ENCODE data around the gene GLRX5.

DNA sequence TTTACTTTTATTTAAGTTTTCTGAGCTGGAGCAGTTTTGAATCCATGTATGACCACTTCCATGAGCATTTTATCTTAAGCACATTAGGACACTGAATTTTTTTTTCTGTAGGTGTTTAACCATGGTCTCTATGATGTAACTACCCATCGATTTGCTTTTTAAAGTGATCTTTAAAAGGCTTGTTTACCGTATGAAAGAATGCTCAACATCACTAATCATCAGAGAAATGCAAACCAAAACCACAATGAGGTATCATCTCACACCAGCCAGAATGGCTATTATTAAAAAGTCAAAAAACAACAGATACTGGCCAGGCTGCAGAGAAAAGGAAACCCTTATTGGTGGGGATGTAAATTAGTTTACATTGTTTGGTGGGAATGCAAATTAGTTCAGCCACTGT is 23.0 kb downstream of the GLRX5 start:
- TF ChIP-seq POLR2A (IDR thresholded peaks at IDR 0.05) = no peak
- TF ChIP-seq, protein P1, sequence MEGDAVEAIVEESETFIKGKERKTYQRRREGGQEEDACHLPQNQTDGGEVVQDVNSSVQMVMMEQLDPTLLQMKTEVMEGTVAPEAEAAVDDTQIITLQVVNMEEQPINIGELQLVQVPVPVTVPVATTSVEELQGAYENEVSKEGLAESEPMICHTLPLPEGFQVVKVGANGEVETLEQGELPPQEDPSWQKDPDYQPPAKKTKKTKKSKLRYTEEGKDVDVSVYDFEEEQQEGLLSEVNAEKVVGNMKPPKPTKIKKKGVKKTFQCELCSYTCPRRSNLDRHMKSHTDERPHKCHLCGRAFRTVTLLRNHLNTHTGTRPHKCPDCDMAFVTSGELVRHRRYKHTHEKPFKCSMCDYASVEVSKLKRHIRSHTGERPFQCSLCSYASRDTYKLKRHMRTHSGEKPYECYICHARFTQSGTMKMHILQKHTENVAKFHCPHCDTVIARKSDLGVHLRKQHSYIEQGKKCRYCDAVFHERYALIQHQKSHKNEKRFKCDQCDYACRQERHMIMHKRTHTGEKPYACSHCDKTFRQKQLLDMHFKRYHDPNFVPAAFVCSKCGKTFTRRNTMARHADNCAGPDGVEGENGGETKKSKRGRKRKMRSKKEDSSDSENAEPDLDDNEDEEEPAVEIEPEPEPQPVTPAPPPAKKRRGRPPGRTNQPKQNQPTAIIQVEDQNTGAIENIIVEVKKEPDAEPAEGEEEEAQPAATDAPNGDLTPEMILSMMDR (IDR thresholded peaks at IDR 0.05 in 8 of 11, conservative IDR thresholded peaks at IDR 0.05 in 3 of 11) = no peak
- no peak for TF ChIP-seq POLR2AphosphoS5 (IDR thresholded peaks at IDR 0.05)

Data from spleen (tissue), 7 donors.